HepG2 (cell line): ENCODE data around the gene NEBL. TPM values are rescaled to one million over a fixed set of nuclear protein-coding genes. Genes with fewer than 3 reads are reported as not detected.

Source experiments
- ATAC-seq: fragments of 200-7000 bp; cut with Tn5 transposase; 3 replicates; pipeline ENCODE4 v1.9.1; 2020; ENCODE audit warnings: mild to moderate bottlenecking, moderate library complexity
- BruUV-seq: library from RNA; stranded (reverse); fragments of 400-500 nt; replicated peaks from 2 replicates; lab custom pipeline; 2021; lab: Mats Ljungman, UMichigan
- CTCF ChIA-PET: fragments of 300-600 bp; formaldehyde crosslinking; extraction: SDS; loops from one replicate; lab custom pipeline; 2021; ENCODE audit warnings: low total read pairs, inconsistent platforms, low intra/inter-chr PET ratio; lab: Yijun Ruan, JAX
- POLR2A ChIA-PET: fragments of 350-600 bp; sonication (Branson Sonifier 250); formaldehyde crosslinking; loops from one replicate; lab custom pipeline; 2020; ENCODE audit warnings: antibody characterized with exemption, inconsistent platforms; lab: Yijun Ruan, JAX
- DNase-seq: peaks from one replicate; pipeline ENCODE4 v3.0.0-alpha.2; 2015; ENCODE audit warnings: low spot score
- FAIRE-seq: peaks from 3 replicates; lab custom pipeline; 2011; peaks lifted over from hg19 to GRCh38; lab: Jason Lieb, UNC
- H2AFZ ChIP-seq: one replicate; pipeline ENCODE4 v1.6.1; 2011; ENCODE audit warnings: low read length, inconsistent platforms
- H3K27ac ChIP-seq: fragments of 300-600 bp; 3 replicates; pipeline ENCODE4 v1.8.0; 2011; ENCODE audit warnings: mixed run types, mild to moderate bottlenecking, mixed read lengths, low read length, inconsistent platforms; ENCODE audit not compliant: insufficient read depth; ENCODE audit errors: extremely low read length
- H3K27me3 ChIP-seq, 2 experiments: fragments of 200-600 bp in 1 of 2; 2 replicates in 1 of 2; 3 replicates in 1 of 2; pipeline versions ENCODE4 v1.6.0 to v1.8.0; 2011; ENCODE audit warnings: low read length in 2 of 2, mild to moderate bottlenecking in 2 of 2, moderate library complexity in 2 of 2, inconsistent platforms in 1 of 2; ENCODE audit not compliant: insufficient read depth in 2 of 2, control insufficient read depth in 1 of 2
- H3K36me3 ChIP-seq, 2 experiments: fragments of 200-600 bp in 1 of 2; replicated peaks in 1 of 2; 2 replicates in 1 of 2; 3 replicates in 1 of 2; pipeline versions ENCODE4 v1.5.1 to v1.8.0; 2011; ENCODE audit warnings: low read length in 2 of 2, inconsistent platforms in 1 of 2; ENCODE audit not compliant: insufficient read depth in 2 of 2, control insufficient read depth in 1 of 2
- H3K4me1 ChIP-seq: 2 replicates; pipeline ENCODE4 v1.5.1; 2012; ENCODE audit warnings: low read length, inconsistent platforms; ENCODE audit not compliant: insufficient read depth
- H3K4me2 ChIP-seq: 2 replicates; pipeline ENCODE4 v1.6.0; 2011; ENCODE audit warnings: low read depth, low read length, inconsistent platforms
- H3K4me3 ChIP-seq, 3 experiments: fragments of 200-600 bp in 1 of 3; sonication (generic), shearing (Covaris generic) in 1 of 3; replicated peaks in 1 of 3; 2 replicates each; pipeline ENCODE4 v1.5.1; 2011 to 2016; ENCODE audit warnings: low read length in 3 of 3, inconsistent platforms in 2 of 3, low read depth in 2 of 3, mild to moderate bottlenecking in 2 of 3, control low read depth in 1 of 3, mixed read lengths in 1 of 3; ENCODE audit not compliant: insufficient read depth in 1 of 3
- H3K79me2 ChIP-seq: one replicate; pipeline ENCODE4 v1.6.1; 2011; ENCODE audit warnings: low read length, inconsistent platforms; ENCODE audit not compliant: insufficient read depth
- H3K9ac ChIP-seq: 2 replicates; pipeline ENCODE4 v1.6.0; 2011; ENCODE audit warnings: mild to moderate bottlenecking, low read depth, low read length, inconsistent platforms; ENCODE audit not compliant: insufficient read depth
- H3K9me3 ChIP-seq: 2 replicates; pipeline ENCODE4 v1.5.1; 2012; ENCODE audit warnings: mild to moderate bottlenecking, low read length
- H4K20me1 ChIP-seq: 2 replicates; pipeline ENCODE4 v1.6.0; 2011; ENCODE audit warnings: inconsistent platforms, mild to moderate bottlenecking, low read length, moderate library complexity; ENCODE audit not compliant: insufficient read depth
- BRCA1 ChIP-seq: sonication (generic); formaldehyde crosslinking; IDR thresholded peaks from 2 replicates; pipeline ENCODE4 v1.4.0; 2020; ENCODE audit warnings: missing genetic modification reagents
- EED ChIP-seq: sonication (generic); formaldehyde crosslinking; IDR thresholded peaks from 2 replicates; pipeline ENCODE4 v1.5.0; 2020; ENCODE audit warnings: mild to moderate bottlenecking, missing genetic modification reagents
- HOXA7 ChIP-seq: sonication (generic); formaldehyde crosslinking; IDR thresholded peaks from 2 replicates; pipeline ENCODE4 v1.8.1; 2022; ENCODE audit warnings: mild to moderate bottlenecking, missing genetic modification reagents, moderate library complexity
- RARA ChIP-seq: IDR thresholded peaks from 2 replicates; pipeline ENCODE4 v1.6.1; 2016; ENCODE audit warnings: missing genetic modification reagents, missing compliant biosample characterization
- ZNF160 ChIP-seq: sonication (generic); formaldehyde crosslinking; IDR thresholded peaks from 2 replicates; pipeline ENCODE4 v1.8.0; 2022; ENCODE audit warnings: mild to moderate bottlenecking, inconsistent platforms, missing genetic modification reagents
- ZNF224 ChIP-seq: sonication (generic); formaldehyde crosslinking; IDR thresholded peaks from 2 replicates; pipeline ENCODE4 v1.5.0; 2020; ENCODE audit warnings: mild to moderate bottlenecking, missing genetic modification reagents
- ZNF343 ChIP-seq: sonication (generic); formaldehyde crosslinking; IDR thresholded peaks from 2 replicates; pipeline ENCODE4 v1.4.0; 2020; ENCODE audit warnings: mild to moderate bottlenecking, missing genetic modification reagents
- ZNF367 ChIP-seq: sonication (generic); formaldehyde crosslinking; IDR thresholded peaks from 2 replicates; pipeline ENCODE4 v1.4.0; 2020; ENCODE audit warnings: missing genetic modification reagents, borderline replicate concordance
- ZNF670 ChIP-seq: sonication (generic); formaldehyde crosslinking; IDR thresholded peaks from 2 replicates; pipeline ENCODE4 v1.8.0; 2022; ENCODE audit warnings: mild to moderate bottlenecking, missing genetic modification reagents, borderline replicate concordance
- WGBS: methylation state at CpG from one replicate; pipeline ENCODE4 v1.1.6; 2017; ENCODE audit warnings: low lambda C conversion rate; 5-methylcytosine and 5-hydroxymethylcytosine counted together
- in situ Hi-C: cut with HindIII; loops from 2 replicates; pipeline ENCODE4 v1.10.0; 2017; ENCODE audit warnings: low pct_unique_long_range_greater_than_20kb; ENCODE audit not compliant: extremely low pct_ligation_motif_present
- intact Hi-C: fragments of 100-400 bp; cut with micrococcal nuclease; formaldehyde crosslinking; loops from one replicate; pipeline ENCODE4 v1.10.0; 2022; ENCODE audit not compliant: unreplicated experiment
- polyA plus RNA-seq, 8 experiments: library from polyadenylated mRNA; depleted of rRNA in 3 of 8; stranded (reverse) in 7 of 8; unstranded in 1 of 8; fragments of >200 nt; fragmentation: Illumina TruSeq in 4 of 8; extraction: Trizol in 4 of 8; gene quantifications; 2 replicates each; pipeline versions ENCODE4 v1.2.1 to v1.2.3, GENCODE V29; 2011 to 2016; ENCODE audit warnings: low read depth in 4 of 8, missing spikeins in 1 of 8, mixed read lengths in 1 of 8; ENCODE audit not compliant: insufficient read depth in 1 of 8
- total RNA-seq, 5 experiments: library from RNA; depleted of rRNA; stranded (reverse); fragments of >200 nt; fragmentation: Illumina TruSeq; extraction: Trizol; gene quantifications; 2 replicates each; pipeline ENCODE4 v1.2.3, GENCODE V29; 2016; ENCODE audit warnings: low read depth in 1 of 5
- TF ChIP-seq, protein P1 (sequence below): sonication (generic); formaldehyde crosslinking; IDR thresholded peaks from 2 replicates; pipeline ENCODE4 v1.8.1; 2022; ENCODE audit warnings: low read depth, mild to moderate bottlenecking, missing genetic modification reagents

The NEBL gene
- total and polyA plus RNA-seq, 2 of the 13 experiments (the other 11 are each of a cell fraction or from before 2014, with no cell fraction given), result not detected

DNA sequence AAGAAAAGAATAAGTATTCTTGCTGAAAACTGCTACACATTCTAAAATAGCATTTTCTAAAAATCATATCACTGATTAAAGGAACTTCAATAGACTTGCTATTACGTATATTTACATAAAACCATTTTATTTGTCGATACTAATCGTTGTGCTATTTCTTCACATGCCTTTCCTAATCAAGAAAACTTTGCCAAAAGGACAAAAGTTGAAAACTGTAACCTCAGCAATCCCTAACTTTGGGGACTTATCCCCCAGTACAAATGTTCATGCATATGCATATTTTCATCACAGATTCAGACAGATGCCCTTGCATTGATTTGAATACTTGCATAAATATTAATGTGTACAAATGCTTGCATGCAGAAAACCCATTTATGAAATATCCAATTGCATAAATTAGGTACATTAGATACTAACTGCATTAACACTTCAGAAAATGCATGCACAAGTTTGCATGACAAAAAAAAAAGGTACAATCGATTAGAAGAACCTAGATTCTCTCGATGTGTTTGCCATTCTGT, 35.6 kb upstream of the NEBL start (continued):
- TF ChIP-seq BRCA1 (CRISPR knock-in tag), result no peak
- TF ChIP-seq ZNF367 (CRISPR knock-in tag), result no peak
- no peak for TF ChIP-seq HOXA7 (CRISPR knock-in tag)
- TF ChIP-seq ZNF343 (CRISPR knock-in tag), result no peak
- no peak for TF ChIP-seq ZNF670 (CRISPR knock-in tag)
- TF ChIP-seq ZNF160 (CRISPR knock-in tag), result no peak
- TF ChIP-seq, protein P1, sequence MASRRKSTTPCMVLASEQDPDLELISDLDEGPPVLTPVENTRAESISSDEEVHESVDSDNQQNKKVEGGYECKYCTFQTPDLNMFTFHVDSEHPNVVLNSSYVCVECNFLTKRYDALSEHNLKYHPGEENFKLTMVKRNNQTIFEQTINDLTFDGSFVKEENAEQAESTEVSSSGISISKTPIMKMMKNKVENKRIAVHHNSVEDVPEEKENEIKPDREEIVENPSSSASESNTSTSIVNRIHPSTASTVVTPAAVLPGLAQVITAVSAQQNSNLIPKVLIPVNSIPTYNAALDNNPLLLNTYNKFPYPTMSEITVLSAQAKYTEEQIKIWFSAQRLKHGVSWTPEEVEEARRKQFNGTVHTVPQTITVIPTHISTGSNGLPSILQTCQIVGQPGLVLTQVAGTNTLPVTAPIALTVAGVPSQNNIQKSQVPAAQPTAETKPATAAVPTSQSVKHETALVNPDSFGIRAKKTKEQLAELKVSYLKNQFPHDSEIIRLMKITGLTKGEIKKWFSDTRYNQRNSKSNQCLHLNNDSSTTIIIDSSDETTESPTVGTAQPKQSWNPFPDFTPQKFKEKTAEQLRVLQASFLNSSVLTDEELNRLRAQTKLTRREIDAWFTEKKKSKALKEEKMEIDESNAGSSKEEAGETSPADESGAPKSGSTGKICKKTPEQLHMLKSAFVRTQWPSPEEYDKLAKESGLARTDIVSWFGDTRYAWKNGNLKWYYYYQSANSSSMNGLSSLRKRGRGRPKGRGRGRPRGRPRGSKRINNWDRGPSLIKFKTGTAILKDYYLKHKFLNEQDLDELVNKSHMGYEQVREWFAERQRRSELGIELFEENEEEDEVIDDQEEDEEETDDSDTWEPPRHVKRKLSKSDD (CRISPR knock-in tag), result no peak
- no peak for TF ChIP-seq RARA (CRISPR knock-in tag)
- TF ChIP-seq, all 625 proteins: peak for 0

DNA sequence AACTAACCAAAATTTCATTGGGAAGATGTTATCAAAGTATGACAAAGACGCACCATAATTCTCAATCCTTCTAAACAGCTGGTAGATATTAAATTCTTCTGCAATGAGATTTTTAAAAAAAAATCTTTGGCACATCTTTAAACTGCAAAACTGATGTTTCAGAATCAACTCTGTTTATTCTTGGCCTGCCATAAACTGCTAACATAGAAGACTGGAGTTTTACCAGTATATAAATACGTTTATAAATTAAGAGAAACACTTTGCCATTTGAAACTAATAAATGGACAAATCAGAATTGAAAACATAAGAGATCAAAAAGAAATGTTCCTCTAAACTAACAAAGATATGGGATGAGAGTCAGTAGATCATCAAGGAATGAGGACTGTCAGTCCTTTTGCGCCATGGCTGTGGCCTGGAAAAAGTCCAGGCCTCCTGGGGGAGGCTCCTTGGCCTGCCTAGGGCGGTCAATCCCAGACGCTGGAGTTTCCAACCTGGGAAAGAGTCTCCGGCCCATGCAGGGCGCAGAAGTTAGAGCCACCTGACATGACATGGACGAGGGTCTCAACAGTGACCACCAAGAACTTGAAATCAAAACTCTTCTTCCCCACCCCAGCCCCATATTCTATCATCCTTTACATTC, 34.2 kb upstream of the NEBL start:
- Histone ChIP-seq H3K27me3 (peaks cover 0 to 9% of the 10 kb centered on the region in 2 experiments; a peak in 2 of 5 replicates), H3K4me3 (no peak overlapping the region), H3K4me1 (no peaks in the 10 kb centered on the region), H2AFZ (no peak overlapping the region), H3K36me3 (no peaks in the 10 kb centered on the region), H3K79me2 (no peaks in the 10 kb centered on the region), H3K27ac (no peak overlapping the region), H4K20me1 (no peaks in the 10 kb centered on the region), H3K9me3 (no peaks in the 10 kb centered on the region), H3K9ac (no peak overlapping the region), H3K4me2 (no peak overlapping the region)
- no peak for TF ChIP-seq EED (CRISPR knock-in tag)
- no peak for TF ChIP-seq ZNF224 (CRISPR knock-in tag)
- intact Hi-C loops (no loop called here), in situ Hi-C loops (no loop called here)
- ChIA-PET CTCF (no interaction called here), POLR2A (no interaction called here)
- ATAC-seq (no peak), DNase-seq (no peak), FAIRE-seq (no peak)
- 11% methylated on average over 6 of the region's 8 CpGs for WGBS
- BruUV-seq, result no TSS peak
